A549 treated with AZD9567 at 1 μM for 4 hours (cell line): ENCODE data around the gene WSB1. TPM values are rescaled to one million over a fixed set of nuclear protein-coding genes. Genes with fewer than 3 reads are reported as not detected.

Source experiments
- total RNA-seq: library from RNA; stranded (reverse); fragments of 200-300 nt; extraction: Qiagen RNA extraction; gene quantifications from 5 replicates; pipeline ENCODE4 v1.2.3, GENCODE V29; 2022; ENCODE audit not compliant: insufficient read depth

WSB1 gene
- 71.5 to 89.8 TPM (median 81.6 TPM) in 5 replicates for total RNA-seq

GRCh38 chr17:27293898-27294688 lies at the start of gene WSB1:
Gene WSB1, plus strand, starts transcription at chr17:27294114. Its CDS starts 282 bp downstream, at chr17:27294396.

Other genes with a start within 250 kb of the WSB1 start
- gene KSR1, start 162.3 kb downstream of the WSB1 start, total RNA-seq, result 11.3 to 23.4 TPM (median 14.6 TPM) in 5 replicates